H1 (cell line): ENCODE measurements around the gene TAS2R30. TPM values are rescaled to one million over a fixed set of nuclear protein-coding genes. Genes with fewer than 3 reads are reported as not detected.

Experiments used
- ASH2L ChIP-seq: fragments of 200-600, 300-600 bp; sonication (generic); IDR thresholded peaks from one replicate; pipeline ENCODE4 v1.7.1; 2017; ENCODE audit warnings: low read length
- BACH1 ChIP-seq: IDR thresholded peaks from 2 replicates; pipeline ENCODE4 v1.6.1; 2012; ENCODE audit warnings: low read length, improper control_type of control experiment
- CEBPB ChIP-seq: IDR thresholded peaks from 2 replicates; pipeline ENCODE4 v1.6.1; 2012; ENCODE audit warnings: low read depth, low read length
- CHD1 ChIP-seq: IDR thresholded peaks from 2 replicates; pipeline ENCODE4 v1.6.1; 2012; ENCODE audit warnings: low read depth, low read length, improper control_type of control experiment
- CHD2 ChIP-seq: IDR thresholded peaks from 2 replicates; pipeline ENCODE4 v1.6.1; 2012; ENCODE audit warnings: low read length, improper control_type of control experiment
- CREB1 ChIP-seq: IDR thresholded peaks from 2 replicates; pipeline ENCODE4 v1.6.1; 2012; ENCODE audit warnings: inconsistent platforms
- EGR1 ChIP-seq: IDR thresholded peaks from 2 replicates; pipeline ENCODE4 v1.6.1; 2011; ENCODE audit warnings: low read depth, low read length, borderline replicate concordance
- EZH2 ChIP-seq: fragments of 200-600 bp; sonication (generic); IDR thresholded peaks from 2 replicates; pipeline ENCODE4 v1.7.1; 2012; ENCODE audit warnings: low read depth, mild to moderate bottlenecking, moderate library complexity, low read length, inconsistent platforms; ENCODE audit not compliant: severe bottlenecking
- FOSL1 ChIP-seq: IDR thresholded peaks from 2 replicates; pipeline ENCODE4 v1.6.1; 2011; ENCODE audit warnings: mild to moderate bottlenecking, low read depth, low read length, moderate library complexity; ENCODE audit not compliant: insufficient read depth
- GABPA ChIP-seq: IDR thresholded peaks from 2 replicates; pipeline ENCODE4 v1.6.1; 2011; ENCODE audit warnings: mild to moderate bottlenecking, low read length, moderate library complexity, borderline replicate concordance; ENCODE audit not compliant: insufficient read depth
- HDAC6 ChIP-seq: IDR thresholded peaks from one replicate; pipeline ENCODE4 v1.7.1; 2012; ENCODE audit warnings: low read depth, mild to moderate bottlenecking, inconsistent platforms, low read length, moderate library complexity
- MAFK ChIP-seq: IDR thresholded peaks from 2 replicates; pipeline ENCODE4 v1.6.1; 2012; ENCODE audit warnings: low read depth, mild to moderate bottlenecking, improper control_type of control experiment, low read length
- POLR2A ChIP-seq, 2 experiments: IDR thresholded peaks; 1 replicate in 1 of 2; 2 replicates in 1 of 2; pipeline ENCODE4 v1.6.1; 2011; ENCODE audit warnings: low read depth in 2 of 2, low read length in 2 of 2, mild to moderate bottlenecking in 2 of 2; ENCODE audit errors: control extremely low read depth in 1 of 2
- POU5F1 ChIP-seq: IDR thresholded peaks from 2 replicates; pipeline ENCODE4 v1.6.1; 2011; ENCODE audit warnings: low read depth, mild to moderate bottlenecking, low read length, moderate library complexity
- SIRT6 ChIP-seq: IDR thresholded peaks from one replicate; pipeline ENCODE4 v1.7.1; 2012; ENCODE audit warnings: low read length, inconsistent platforms
- SP2 ChIP-seq: IDR thresholded peaks from 2 replicates; pipeline ENCODE4 v1.6.1; 2012; ENCODE audit warnings: mild to moderate bottlenecking, low read length, inconsistent platforms
- SP4 ChIP-seq: IDR thresholded peaks from 2 replicates; pipeline ENCODE4 v1.6.1; 2012; ENCODE audit warnings: low read length, inconsistent platforms
- SRF ChIP-seq: IDR thresholded peaks from 2 replicates; pipeline ENCODE4 v1.6.1; 2011; ENCODE audit warnings: mild to moderate bottlenecking, low read depth, low read length, moderate library complexity
- SUZ12 ChIP-seq: fragments of 200-600 bp; sonication (generic); IDR thresholded peaks from 2 replicates; pipeline ENCODE4 v1.6.1; 2012; ENCODE audit warnings: mild to moderate bottlenecking, inconsistent platforms, low read length, moderate library complexity, mixed read lengths
- TAF1 ChIP-seq: IDR thresholded peaks from 2 replicates; pipeline ENCODE4 v1.6.1; 2011; ENCODE audit warnings: mild to moderate bottlenecking, low read depth, low read length
- TBP ChIP-seq: IDR thresholded peaks from 2 replicates; pipeline ENCODE4 v1.6.1; 2011; ENCODE audit warnings: low read depth, low read length, improper control_type of control experiment
- USF2 ChIP-seq: IDR thresholded peaks from 2 replicates; pipeline ENCODE4 v1.6.1; 2011; ENCODE audit warnings: low read length, improper control_type of control experiment
- YY1 ChIP-seq: IDR thresholded peaks from 2 replicates; pipeline ENCODE4 v1.6.1; 2011; ENCODE audit warnings: low read depth, mild to moderate bottlenecking, low read length
- polyA plus RNA-seq, 7 experiments: library from polyadenylated mRNA; depleted of rRNA in 3 of 7; stranded (reverse) in 5 of 7; unstranded in 2 of 7; fragments of >200 nt in 5 of 7; fragments of 200-250 nt in 2 of 7; gene quantifications; 1 replicate in 5 of 7; 2 replicates in 1 of 7; 4 replicates in 1 of 7; pipeline versions ENCODE4 v1.2.1 to v1.2.3, GENCODE V29; 2011 to 2013; ENCODE audit warnings: missing spikeins in 2 of 7, mixed read lengths in 2 of 7
- total RNA-seq: library from RNA; stranded (reverse); fragmentation: NEBNext Ultra II Directional; extraction: Animal tissue kit (Norgen Biotek cat#: 25700); gene quantifications from 2 replicates; pipeline ENCODE4 v1.2.1, GENCODE V29; 2021
- TF ChIP-seq, protein P1 (sequence below): IDR thresholded peaks from 2 replicates; pipeline ENCODE4 v1.6.1; 2012; ENCODE audit warnings: low read length, inconsistent platforms

Gene TAS2R30
- total and polyA plus RNA-seq, 2 of the 8 experiments (the other 6 are each of a cell fraction or from before 2014, with no cell fraction given): 0.33 to 1.0 TPM

- TF ChIP-seq FOSL1 (no peak), EZH2 (no peak), CEBPB (no peak), YY1 (peak; percentile 95), POLR2A (IDR thresholded peaks at IDR 0.05; ENCODE audit: control extremely low read depth in 1 of 2, low read depth in 2 of 2, low read length in 2 of 2) (peak; percentile 82 to 96), SUZ12 (no peak), CREB1 (0 out of 2 replicates have a peak, but pooled peaks have one; percentile 11), SRF (no peak), SP4 (no peak), TBP (peak; percentile 78), HDAC6 (no peak), USF2 (no peak; the same call in 1 of the 2 replicates), ASH2L (peak; percentile 97), MAFK (peak; percentile 10; the same call in 1 of the 2 replicates), POU5F1 (no peak), CHD1 (peak; percentile 32; the same call in 1 of the 2 replicates), TAF1 (peak; percentile 84), SIRT6 (no peak), GABPA (no peak), SP2 (no peak), CHD2 (peak; percentile 99), EGR1 (no peak), BACH1 (no peak; the same call in 1 of the 2 replicates)
- TF ChIP-seq, protein P1, sequence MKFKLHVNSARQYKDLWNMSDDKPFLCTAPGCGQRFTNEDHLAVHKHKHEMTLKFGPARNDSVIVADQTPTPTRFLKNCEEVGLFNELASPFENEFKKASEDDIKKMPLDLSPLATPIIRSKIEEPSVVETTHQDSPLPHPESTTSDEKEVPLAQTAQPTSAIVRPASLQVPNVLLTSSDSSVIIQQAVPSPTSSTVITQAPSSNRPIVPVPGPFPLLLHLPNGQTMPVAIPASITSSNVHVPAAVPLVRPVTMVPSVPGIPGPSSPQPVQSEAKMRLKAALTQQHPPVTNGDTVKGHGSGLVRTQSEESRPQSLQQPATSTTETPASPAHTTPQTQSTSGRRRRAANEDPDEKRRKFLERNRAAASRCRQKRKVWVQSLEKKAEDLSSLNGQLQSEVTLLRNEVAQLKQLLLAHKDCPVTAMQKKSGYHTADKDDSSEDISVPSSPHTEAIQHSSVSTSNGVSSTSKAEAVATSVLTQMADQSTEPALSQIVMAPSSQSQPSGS: no peak
Observed at GRCh38 chr12:11171145-11171968, 36.9 kb upstream of the TAS2R30 start, which contains the start of gene SMIM10L1 (continued).
